Mammary epithelial cell (primary cell): ENCODE measurements around the gene CYP2J2.
"Not testable (repeated sequence)": the region's sequence is repeated elsewhere in the genome, so short reads cannot be mapped to it uniquely, and the experiment has no call there.

Experiments used
- CTCF ChIP-seq, 2 donors: IDR thresholded peaks in 1 of 2; conservative IDR thresholded peaks in 1 of 2; 2 replicates each; pipeline ENCODE4 v1.5.1; 2011 to 2012; ENCODE audit warnings: inconsistent platforms in 2 of 2, low read length in 2 of 2, mild to moderate bottlenecking in 2 of 2, control low read depth in 1 of 2, low read depth in 1 of 2; ENCODE audit not compliant: insufficient read depth in 1 of 2; ENCODE audit errors: extremely low read depth in 1 of 2
- EZH2 ChIP-seq: IDR thresholded peaks from 2 replicates; pipeline ENCODE4 v1.6.1; 2012; ENCODE audit warnings: low read length, inconsistent platforms, borderline replicate concordance

- not testable (repeated sequence) for TF ChIP-seq CTCF (conservative IDR thresholded peaks at IDR 0.05 in 1 of 2, IDR thresholded peaks at IDR 0.05 in 1 of 2; ENCODE audit: extremely low read depth in 1 of 2, insufficient read depth in 1 of 2, low read depth in 1 of 2, low read length in 2 of 2); EZH2
Observed at GRCh38 chr1:59968746-59969145, 42.2 kb upstream of the CYP2J2 start.
